Panc1 (cell line): ENCODE data around the gene BATF3. TPM values are rescaled to one million over a fixed set of nuclear protein-coding genes. Genes with fewer than 3 reads are reported as not detected.

ENCODE experiments used
- ATAC-seq: fragments of 200-7000 bp; cut with Tn5 transposase; 2 replicates; pipeline ENCODE4 v1.9.1; 2020; ENCODE audit warnings: mild to moderate bottlenecking, moderate library complexity
- BruUV-seq: library from RNA; stranded (reverse); fragments of 400-500 nt; replicated peaks from 2 replicates; lab custom pipeline; 2021; lab: Mats Ljungman, UMichigan
- CTCF ChIA-PET: fragments of 300-600 bp; sonication (Branson Sonifier 250); formaldehyde crosslinking; loops from one replicate; lab custom pipeline; 2022; ENCODE audit warnings: antibody characterized with exemption; lab: Charles Lee
- POLR2A ChIA-PET: fragments of 300-600 bp; sonication (Branson Sonifier 250); formaldehyde crosslinking; loops from one replicate; lab custom pipeline; 2022; ENCODE audit warnings: antibody characterized with exemption; lab: Charles Lee
- DNase-seq: peaks from one replicate; pipeline ENCODE4 v3.0.0-alpha.2; 2010; ENCODE audit warnings: low read depth, low spot score
- H3K27ac ChIP-seq: 2 replicates; pipeline ENCODE4 v1.5.1; 2011; ENCODE audit warnings: mild to moderate bottlenecking, low read length, inconsistent platforms
- H3K27me3 ChIP-seq: fragments of 200-500 bp; sonication (Bioruptor generic); 2 replicates; pipeline ENCODE4 v1.6.0; 2014; ENCODE audit warnings: low read length, inconsistent platforms; ENCODE audit not compliant: control insufficient read depth, insufficient read depth
- H3K36me3 ChIP-seq: fragments of 200-500 bp; sonication (Bioruptor generic); 2 replicates; pipeline ENCODE4 v1.5.1; 2014; ENCODE audit warnings: inconsistent platforms, mild to moderate bottlenecking, low read length, moderate library complexity; ENCODE audit not compliant: control insufficient read depth, insufficient read depth
- H3K4me1 ChIP-seq: 2 replicates; pipeline ENCODE4 v1.5.1; 2011; ENCODE audit warnings: inconsistent platforms, mild to moderate bottlenecking, low read length, moderate library complexity; ENCODE audit not compliant: control insufficient read depth, insufficient read depth
- H3K4me3 ChIP-seq, 2 experiments: 2 replicates each; pipeline ENCODE4 v1.5.1; 2011 to 2012; ENCODE audit warnings: low read depth in 2 of 2, low read length in 2 of 2, mild to moderate bottlenecking in 2 of 2, inconsistent platforms in 1 of 2, moderate library complexity in 1 of 2
- H3K9me3 ChIP-seq: fragments of 200-500 bp; sonication (Bioruptor generic); 2 replicates; pipeline ENCODE4 v1.5.1; 2014; ENCODE audit warnings: low read depth, mild to moderate bottlenecking, inconsistent platforms, low read length, moderate library complexity; ENCODE audit not compliant: control insufficient read depth, insufficient read depth
- POLR2AphosphoS5 ChIP-seq: IDR thresholded peaks from 2 replicates; pipeline ENCODE4 v1.6.1; 2012; ENCODE audit warnings: mild to moderate bottlenecking, low read depth, low read length, moderate library complexity
- SIN3A ChIP-seq: IDR thresholded peaks from 2 replicates; pipeline ENCODE4 v1.6.1; 2012; ENCODE audit warnings: low read depth, mild to moderate bottlenecking, low read length, moderate library complexity, borderline replicate concordance; ENCODE audit not compliant: insufficient read depth
- TCF7L2 ChIP-seq: IDR thresholded peaks from 2 replicates; pipeline ENCODE4 v1.6.1; 2011; ENCODE audit warnings: mild to moderate bottlenecking, low read depth, low read length, inconsistent platforms
- in situ Hi-C: cut with HindIII; loops from 2 replicates; pipeline ENCODE4 v1.10.0; 2016; ENCODE audit warnings: low sequenced_read_pairs, low pct_unique_long_range_greater_than_20kb
- intact Hi-C: fragments of 100-400 bp; cut with micrococcal nuclease; formaldehyde crosslinking; loops from one replicate; pipeline ENCODE4 v1.10.0; 2022; ENCODE audit not compliant: unreplicated experiment
- total RNA-seq: library from RNA; stranded (reverse); gene quantifications from one replicate; pipeline ENCODE4 v1.2.1, GENCODE V29; 2021; ENCODE audit not compliant: unreplicated experiment
- TF ChIP-seq, protein P1 (sequence below), 2 experiments: IDR thresholded peaks; 2 replicates each; pipeline ENCODE4 v1.6.1; 2011 to 2012; ENCODE audit warnings: low read depth in 2 of 2, control low read depth in 1 of 2, low read length in 1 of 2, mild to moderate bottlenecking in 1 of 2, moderate library complexity in 1 of 2; ENCODE audit not compliant: insufficient read depth in 1 of 2
- TF ChIP-seq, protein P2 (sequence below): fragments of 450-650 bp; IDR thresholded peaks from 2 replicates; pipeline ENCODE4 v1.5.1; 2017; ENCODE audit warnings: mild to moderate bottlenecking

BATF3 gene
- total RNA-seq, 1 experiment from 2014 or later, result 2.4 TPM

DNA sequence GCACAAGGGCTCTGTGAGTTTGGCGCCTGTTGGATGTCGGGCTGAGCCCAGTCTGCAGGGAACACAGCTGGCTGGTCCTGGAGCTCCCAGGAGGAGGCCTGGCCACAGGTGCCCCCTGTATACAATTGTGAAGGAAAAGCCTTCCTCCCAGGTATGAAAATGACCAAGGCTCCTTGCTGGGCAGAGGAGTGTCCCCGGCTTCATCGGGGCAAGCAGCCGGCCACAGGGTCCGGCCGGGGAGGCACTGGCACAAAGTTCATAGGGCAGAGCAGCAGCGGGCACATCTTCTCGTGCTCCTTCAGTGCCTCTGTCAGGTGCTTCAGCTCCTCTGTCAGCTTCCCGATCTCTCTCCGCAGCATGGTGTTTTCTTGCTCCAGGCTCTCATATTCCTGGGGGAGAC lies 13.0 kb downstream of the BATF3 start:
- no peak for DNase-seq
- TF ChIP-seq, protein P1, sequence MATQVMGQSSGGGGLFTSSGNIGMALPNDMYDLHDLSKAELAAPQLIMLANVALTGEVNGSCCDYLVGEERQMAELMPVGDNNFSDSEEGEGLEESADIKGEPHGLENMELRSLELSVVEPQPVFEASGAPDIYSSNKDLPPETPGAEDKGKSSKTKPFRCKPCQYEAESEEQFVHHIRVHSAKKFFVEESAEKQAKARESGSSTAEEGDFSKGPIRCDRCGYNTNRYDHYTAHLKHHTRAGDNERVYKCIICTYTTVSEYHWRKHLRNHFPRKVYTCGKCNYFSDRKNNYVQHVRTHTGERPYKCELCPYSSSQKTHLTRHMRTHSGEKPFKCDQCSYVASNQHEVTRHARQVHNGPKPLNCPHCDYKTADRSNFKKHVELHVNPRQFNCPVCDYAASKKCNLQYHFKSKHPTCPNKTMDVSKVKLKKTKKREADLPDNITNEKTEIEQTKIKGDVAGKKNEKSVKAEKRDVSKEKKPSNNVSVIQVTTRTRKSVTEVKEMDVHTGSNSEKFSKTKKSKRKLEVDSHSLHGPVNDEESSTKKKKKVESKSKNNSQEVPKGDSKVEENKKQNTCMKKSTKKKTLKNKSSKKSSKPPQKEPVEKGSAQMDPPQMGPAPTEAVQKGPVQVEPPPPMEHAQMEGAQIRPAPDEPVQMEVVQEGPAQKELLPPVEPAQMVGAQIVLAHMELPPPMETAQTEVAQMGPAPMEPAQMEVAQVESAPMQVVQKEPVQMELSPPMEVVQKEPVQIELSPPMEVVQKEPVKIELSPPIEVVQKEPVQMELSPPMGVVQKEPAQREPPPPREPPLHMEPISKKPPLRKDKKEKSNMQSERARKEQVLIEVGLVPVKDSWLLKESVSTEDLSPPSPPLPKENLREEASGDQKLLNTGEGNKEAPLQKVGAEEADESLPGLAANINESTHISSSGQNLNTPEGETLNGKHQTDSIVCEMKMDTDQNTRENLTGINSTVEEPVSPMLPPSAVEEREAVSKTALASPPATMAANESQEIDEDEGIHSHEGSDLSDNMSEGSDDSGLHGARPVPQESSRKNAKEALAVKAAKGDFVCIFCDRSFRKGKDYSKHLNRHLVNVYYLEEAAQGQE (IDR thresholded peaks at IDR 0.05; ENCODE audit: insufficient read depth in 1 of 2, low read depth in 2 of 2, low read length in 1 of 2), result no peak
- TF ChIP-seq, protein P2, sequence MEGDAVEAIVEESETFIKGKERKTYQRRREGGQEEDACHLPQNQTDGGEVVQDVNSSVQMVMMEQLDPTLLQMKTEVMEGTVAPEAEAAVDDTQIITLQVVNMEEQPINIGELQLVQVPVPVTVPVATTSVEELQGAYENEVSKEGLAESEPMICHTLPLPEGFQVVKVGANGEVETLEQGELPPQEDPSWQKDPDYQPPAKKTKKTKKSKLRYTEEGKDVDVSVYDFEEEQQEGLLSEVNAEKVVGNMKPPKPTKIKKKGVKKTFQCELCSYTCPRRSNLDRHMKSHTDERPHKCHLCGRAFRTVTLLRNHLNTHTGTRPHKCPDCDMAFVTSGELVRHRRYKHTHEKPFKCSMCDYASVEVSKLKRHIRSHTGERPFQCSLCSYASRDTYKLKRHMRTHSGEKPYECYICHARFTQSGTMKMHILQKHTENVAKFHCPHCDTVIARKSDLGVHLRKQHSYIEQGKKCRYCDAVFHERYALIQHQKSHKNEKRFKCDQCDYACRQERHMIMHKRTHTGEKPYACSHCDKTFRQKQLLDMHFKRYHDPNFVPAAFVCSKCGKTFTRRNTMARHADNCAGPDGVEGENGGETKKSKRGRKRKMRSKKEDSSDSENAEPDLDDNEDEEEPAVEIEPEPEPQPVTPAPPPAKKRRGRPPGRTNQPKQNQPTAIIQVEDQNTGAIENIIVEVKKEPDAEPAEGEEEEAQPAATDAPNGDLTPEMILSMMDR, result no peak
- TF ChIP-seq TCF7L2 (no peak), SIN3A (no peak), POLR2AphosphoS5 (no peak)
- ChIA-PET CTCF (no interaction called here), POLR2A (interaction anchor here (0.6 kb wide), 1 partner anchor 149 kb away, joined by 3 read pairs; no protein-coding TSS in a partner anchor)
- Histone ChIP-seq H3K9me3 (no peaks in the 10 kb centered on the region), H3K4me1 (no peaks in the 10 kb centered on the region), H3K27me3 (no peaks in the 10 kb centered on the region), H3K36me3 (no peaks in the 10 kb centered on the region), H3K4me3 (no peak overlapping the region), H3K27ac (no peak overlapping the region)
- ATAC-seq, result no peak
- intact Hi-C loops (no loop called here), in situ Hi-C loops (no loop called here)
- BruUV-seq, result no TSS peak

DNA sequence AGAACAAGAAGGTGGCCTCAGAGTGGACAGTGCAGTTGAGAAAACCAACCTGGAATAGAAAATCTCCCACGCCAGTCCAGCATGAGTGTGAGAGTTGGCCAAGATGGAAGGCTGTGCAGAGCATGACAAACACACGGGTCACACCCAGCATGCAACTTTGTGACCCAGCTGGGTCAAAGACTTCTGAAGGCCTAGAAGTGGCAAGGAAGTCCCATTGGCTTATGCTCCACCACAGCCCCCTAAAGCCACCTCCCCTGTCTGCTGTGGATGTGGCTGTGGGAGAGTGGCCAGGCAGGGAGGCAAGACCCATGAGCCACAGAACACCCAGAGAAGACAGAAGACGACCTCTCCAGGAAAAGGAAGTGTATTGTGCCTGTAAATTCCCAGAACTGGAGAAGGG lies 13.6 kb downstream of the BATF3 start:
- Histone ChIP-seq H3K27me3 (no peaks in the 10 kb centered on the region), H3K36me3 (no peaks in the 10 kb centered on the region), H3K4me3 (no peak overlapping the region), H3K27ac (no peak overlapping the region), H3K4me1 (no peaks in the 10 kb centered on the region), H3K9me3 (no peaks in the 10 kb centered on the region)
- ChIA-PET CTCF (no interaction called here), POLR2A (no interaction called here)
- no TSS peak for BruUV-seq
- intact Hi-C loops, result no loop called here
- DNase-seq (no peak), ATAC-seq (no peak)
- TF ChIP-seq POLR2AphosphoS5 (no peak), TCF7L2 (no peak), SIN3A (no peak)
- TF ChIP-seq, protein P2, result no peak
- TF ChIP-seq, protein P1 (IDR thresholded peaks at IDR 0.05; ENCODE audit: insufficient read depth in 1 of 2, low read depth in 2 of 2, low read length in 1 of 2), result no peak
- in situ Hi-C loops, result no loop called here
